HG03575 (cell line): Measurements from ENCODE around the gene SCNN1A.
"Not testable (repeated sequence)": the region's sequence is repeated elsewhere in the genome, so short reads cannot be mapped to it uniquely, and the experiment has no call there.

Experiments used
- ATAC-seq: cut with Tn5 transposase; IDR thresholded peaks from one replicate; pipeline ENCODE4 v1.9.1; 2021; ENCODE audit not compliant: unreplicated experiment, insufficient number of reproducible peaks, low FRiP score; ENCODE audit errors: extremely low read depth

The SCNN1A gene

GRCh38 chr12:6354495-6355393 is 20.6 kb downstream of the SCNN1A start:
- no peak for ATAC-seq

DNA sequence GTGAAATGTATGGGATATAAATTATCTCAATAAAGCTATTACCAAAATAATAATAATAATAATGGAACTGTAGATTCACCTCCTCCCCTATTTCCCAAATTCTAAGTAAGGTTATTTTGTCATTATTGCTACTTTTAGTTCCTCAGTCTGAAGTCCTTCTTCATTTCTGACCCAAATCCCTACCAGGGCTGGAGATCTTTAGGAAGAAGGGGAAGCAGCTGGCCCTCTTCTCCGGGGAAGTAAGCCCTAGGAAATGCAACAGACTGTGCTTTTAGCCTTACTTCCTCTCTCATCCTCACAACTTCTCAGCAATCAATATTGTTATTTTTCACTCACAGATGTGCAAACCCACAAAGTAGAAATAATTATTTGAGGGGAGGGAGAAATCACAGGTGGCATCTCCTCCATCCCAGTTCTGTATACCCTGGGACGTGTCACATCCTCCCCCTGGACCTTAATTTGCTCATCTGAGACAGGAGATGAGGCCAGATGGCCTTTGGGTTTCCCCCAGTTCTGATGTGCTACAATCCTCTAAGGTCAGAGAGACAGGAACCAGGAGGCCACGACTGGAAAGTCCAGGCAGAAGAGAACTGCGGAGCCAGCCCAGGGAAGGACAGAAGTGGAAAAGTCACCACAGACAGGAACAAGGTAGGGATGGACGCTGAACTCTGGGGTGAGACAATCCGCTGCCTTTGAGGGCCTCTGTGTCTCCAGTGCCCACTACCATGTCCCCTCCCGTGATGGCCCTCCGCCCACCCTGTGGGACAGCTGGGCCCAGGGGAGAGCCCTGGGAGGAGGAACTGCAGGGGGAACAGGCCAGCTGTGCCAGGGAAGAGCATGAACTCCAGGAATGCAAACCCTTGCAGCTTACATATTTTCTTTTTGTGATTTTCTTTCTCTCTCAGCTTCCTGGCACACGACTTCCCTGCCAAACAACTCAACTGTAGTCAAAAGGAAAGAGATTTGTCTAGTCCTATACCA is 22.9 kb downstream of the SCNN1A start:
- ATAC-seq, result no peak

- ATAC-seq, result no peak
These were observed 23.7 kb downstream of the SCNN1A start for GRCh38 chr12:6351622-6352021.

DNA sequence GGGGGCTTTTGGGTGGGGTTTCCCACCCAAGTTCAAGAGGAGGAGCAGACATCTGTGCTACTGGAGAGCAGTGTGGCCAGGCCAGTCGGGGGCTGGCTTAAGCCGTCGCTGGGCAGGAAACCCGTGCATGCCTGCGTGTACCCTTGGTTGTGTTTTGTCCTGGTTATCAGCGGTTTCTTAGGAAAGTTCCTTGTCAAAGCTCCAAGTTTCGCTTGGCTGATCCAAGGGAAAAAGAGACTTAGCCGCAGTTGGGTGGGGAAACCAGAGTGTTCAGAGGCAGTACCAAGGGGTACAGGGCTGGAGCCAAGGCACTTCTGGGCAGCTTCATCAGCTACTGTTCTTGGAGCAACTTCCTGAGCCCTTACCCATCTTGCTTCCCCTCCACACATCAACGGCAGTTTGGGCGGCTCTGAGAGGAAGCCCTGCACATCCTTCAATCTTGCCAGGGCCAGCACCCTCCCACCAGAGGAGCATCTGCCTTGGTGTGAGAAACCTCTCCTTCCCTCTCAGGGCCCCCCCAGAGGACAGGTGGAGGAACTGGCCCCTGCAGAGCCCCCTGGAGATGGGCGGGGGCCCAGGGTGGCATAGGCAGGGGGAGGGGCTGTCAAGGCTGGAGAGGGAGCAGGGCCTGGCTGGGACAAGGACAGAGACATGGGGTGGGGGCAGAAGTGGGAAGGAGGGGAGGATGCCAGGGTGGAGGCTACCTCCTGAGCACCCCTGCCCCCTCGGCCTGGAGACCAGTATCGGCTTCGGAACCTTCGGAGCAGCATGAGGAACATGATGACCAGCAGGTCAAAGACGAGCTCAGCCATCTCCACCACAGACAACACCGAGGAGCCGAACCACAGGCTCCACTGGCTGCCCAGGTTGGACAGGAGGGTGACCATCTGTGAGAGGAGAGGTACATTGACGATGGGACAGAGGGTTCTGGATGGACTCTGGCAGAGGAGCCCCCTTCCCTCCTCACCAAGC is 27.7 kb downstream of the SCNN1A start:
- no peak for ATAC-seq

GRCh38 chr12:6346942-6347341 is 28.4 kb downstream of the SCNN1A start:
- ATAC-seq, result no peak

GRCh38 chr12:6346235-6346832 is 29.0 kb downstream of the SCNN1A start:
- no peak for ATAC-seq

- ATAC-seq, result no peak
These were observed 29.9 kb downstream of the SCNN1A start for GRCh38 chr12:6345319-6346091.

- not testable (repeated sequence) for ATAC-seq
These were observed 31.2 kb downstream of the SCNN1A start for GRCh38 chr12:6344101-6344660.

GRCh38 chr12:6343518-6343917 is 31.8 kb downstream of the SCNN1A start:
- ATAC-seq, result no peak

DNA sequence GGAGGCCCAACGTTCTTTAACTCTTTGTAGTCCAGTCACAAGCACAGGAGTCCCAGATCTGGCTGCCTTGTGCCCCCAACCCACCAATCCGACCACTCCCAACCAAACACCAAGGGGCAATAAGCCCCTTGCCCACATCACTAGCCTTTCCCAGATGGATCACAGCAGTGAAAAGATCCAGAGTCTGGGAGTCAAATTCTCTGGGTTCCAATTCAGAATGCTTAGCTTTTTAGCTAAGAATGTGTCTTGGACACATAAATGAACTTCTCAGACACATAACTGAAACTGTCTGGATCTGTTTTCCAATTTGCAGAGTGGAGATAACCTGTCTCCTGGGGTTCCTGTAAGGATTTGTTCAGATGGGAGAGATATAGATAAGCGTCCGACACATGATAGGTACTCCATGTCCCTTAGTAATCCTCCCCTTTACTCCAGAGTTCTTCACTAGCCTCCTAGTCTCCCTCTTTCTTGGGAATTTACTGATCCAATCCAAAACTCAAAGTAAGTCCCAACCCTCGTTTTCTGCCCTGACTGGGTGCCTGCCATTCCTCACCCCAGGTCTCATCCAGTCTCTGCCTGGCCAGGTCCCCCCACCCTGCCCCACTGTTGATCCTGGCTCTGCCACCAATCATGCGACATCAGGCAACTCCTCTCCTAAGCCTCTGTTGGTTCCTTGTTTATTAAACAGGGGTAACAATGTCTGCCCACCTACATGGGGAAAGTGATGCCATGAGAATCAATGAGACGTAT is 33.0 kb downstream of the SCNN1A start:
- ATAC-seq, result no peak

DNA sequence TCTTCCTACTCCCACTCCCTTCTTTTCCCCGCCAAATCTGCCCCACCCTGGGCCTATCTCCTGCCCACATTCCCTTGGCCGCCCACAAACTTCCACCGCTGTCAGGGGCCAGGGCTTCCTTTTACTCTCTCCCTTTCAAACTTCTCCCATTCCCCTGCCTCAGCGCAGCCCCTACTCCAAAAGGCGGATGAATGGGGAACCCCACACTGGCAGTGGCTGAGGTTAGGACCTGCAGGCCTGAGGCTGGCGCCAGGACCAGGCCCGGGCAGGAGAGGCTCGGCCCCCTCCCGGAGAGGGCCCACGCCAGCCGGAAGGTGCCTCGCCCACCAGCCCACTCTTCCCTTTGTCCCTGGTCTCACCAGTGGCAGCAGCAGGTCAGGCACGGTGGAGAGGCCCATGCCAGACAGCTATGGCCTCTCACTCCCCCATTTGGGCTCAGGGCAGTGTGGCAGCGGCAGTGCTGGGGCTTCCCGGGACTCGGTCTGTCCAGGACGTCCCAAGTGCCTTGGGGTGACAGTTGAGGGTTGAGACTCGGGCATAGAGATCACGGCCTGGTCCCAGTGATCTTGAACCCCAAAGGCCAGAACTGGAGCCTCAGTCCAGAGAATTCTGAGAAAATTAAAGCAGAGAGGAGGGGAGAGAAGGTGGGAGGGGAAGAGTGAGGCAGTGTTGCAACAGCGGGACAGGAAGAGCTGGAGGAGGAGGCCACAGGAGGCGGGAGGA is 33.8 kb downstream of the SCNN1A start, which contains the start of gene TNFRSF1A:
TSS of gene TNFRSF1A (minus strand) at position 660 of the 723 bp plus-strand sequence. CDS start at position 398, 262 bp downstream.
- ATAC-seq, result no peak

- ATAC-seq, result no peak
These were observed 34.5 kb downstream of the SCNN1A start for GRCh38 chr12:6340745-6341416.

DNA sequence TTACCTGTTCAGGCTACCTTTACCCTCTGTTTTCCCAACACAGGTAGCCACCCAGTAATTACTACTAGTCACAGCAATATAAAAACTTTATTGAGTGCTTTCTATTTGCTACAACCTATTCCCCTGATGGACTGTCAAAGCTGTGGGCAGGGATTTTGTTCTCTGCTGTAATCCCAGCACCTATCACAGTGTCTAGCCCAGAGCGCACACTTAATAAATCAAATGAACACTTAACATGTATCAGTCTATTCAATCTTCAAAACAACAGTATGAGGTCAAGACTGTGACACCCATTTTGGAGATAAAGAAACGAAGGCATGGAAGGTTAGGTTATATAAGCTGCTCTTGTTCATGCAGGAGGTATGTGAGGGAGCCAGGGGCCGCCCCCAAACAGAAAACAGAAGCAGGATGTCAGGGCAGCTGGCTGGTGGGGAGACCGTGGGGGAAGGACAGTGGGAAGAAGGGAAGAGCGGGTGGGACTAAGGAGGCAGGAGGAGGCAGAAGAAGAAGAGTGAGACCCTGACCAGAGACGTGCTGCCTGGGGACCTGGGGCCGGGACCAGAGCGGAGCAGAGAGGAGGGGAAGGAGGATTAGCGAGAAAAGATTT is 35.2 kb downstream of the SCNN1A start:
- ATAC-seq, result no peak

DNA sequence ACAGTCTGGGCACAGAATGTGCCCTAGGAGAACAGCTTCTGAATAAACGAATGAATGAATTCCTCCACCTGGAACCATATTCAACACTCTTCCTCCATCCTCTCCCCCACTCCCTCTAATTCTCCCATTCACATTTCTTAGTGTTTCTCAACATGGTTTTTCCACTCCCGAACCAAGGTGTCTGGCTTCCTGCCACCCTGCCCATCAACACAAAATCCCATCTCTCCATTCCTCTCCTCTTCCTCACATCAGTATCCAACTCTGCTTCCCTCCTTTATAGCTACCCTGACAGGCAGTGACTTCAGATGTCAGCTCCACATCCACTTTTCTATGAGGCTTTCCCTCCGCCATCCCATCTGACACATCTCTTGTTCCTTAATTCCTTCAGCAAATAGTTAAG is 36.4 kb downstream of the SCNN1A start:
- ATAC-seq, result no peak

DNA sequence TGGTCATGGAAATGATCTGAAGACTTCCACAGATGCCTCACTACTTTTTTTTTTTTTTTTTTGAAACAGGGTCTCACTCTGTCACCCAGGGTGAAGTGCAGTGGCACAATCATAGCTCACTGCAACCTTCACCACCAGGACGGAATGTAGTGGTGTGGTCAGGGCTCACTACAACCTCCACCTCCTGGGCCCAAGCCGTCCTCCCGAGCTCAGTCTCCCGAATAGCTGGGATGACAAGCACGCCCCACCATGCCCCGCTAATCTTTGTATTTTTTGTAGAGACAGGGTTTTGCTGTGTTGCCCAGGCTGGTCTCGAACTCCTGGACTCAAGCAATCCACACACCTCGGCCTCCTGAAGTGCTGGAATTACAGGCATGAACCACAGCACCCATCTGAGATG is 36.8 kb downstream of the SCNN1A start:
- ATAC-seq, result not testable (repeated sequence)
